Dedifferentiated amniotic fluid mesenchymal stem cell (primary cell): ENCODE data around the gene CHRM2.

Source experiments
- DNase-seq: peaks from one replicate; pipeline ENCODE4 v3.0.0-alpha.2; 2016; ENCODE audit errors: extremely low spot score

CHRM2 gene

GRCh38 chr7:136957391-136957790 lies 88.9 kb downstream of the CHRM2 start:
- DNase-seq = no peak

- no peak for DNase-seq
Measured at GRCh38 chr7:136958016-136958415, 89.6 kb downstream of the CHRM2 start.

GRCh38 chr7:136964347-136964746 lies 95.9 kb downstream of the CHRM2 start:
- DNase-seq = no peak

- no peak for DNase-seq
Measured at GRCh38 chr7:136966825-136967224, 98.4 kb downstream of the CHRM2 start.

DNA sequence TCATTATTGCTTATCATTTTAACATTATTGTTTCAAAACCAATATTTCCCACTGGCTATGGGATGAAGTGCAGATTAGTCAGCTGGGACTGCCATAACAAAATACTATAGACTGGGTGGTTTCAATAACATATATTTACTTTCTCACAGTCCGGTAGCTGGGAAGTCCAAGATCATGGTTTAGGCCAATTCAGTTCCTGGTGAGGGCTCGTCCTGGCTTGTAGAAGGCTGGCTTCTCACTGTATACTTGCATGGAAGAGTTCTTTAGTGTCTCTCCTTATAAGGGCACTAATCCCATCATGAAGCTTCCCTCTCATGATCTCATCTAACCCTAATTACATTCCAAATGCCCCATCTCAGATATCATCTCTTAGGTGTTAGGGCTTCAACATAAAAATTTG lies 101.3 kb downstream of the CHRM2 start:
- DNase-seq = no peak

DNA sequence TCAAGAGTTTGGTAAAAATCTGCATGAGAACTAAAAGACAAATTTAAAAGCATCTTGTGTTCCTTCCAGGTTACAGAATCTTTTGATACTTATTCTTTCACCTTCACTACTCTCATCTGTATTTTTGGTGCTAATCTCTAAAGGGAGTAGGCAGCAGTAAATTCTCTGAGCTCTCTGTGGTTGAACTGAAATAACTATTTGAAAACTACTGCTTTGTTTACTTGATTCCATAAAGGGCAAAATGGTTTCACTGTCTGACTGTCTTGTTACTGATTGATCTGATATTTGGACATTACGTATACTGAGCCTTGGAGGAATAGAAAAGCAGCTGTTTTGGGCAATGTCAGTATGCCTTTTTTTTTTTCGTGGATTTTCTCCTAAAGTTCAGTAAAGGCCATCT lies 103.3 kb downstream of the CHRM2 start:
- no peak for DNase-seq

GRCh38 chr7:136976504-136977251 lies 108.2 kb downstream of the CHRM2 start:
- peak; percentile 69 for DNase-seq

DNA sequence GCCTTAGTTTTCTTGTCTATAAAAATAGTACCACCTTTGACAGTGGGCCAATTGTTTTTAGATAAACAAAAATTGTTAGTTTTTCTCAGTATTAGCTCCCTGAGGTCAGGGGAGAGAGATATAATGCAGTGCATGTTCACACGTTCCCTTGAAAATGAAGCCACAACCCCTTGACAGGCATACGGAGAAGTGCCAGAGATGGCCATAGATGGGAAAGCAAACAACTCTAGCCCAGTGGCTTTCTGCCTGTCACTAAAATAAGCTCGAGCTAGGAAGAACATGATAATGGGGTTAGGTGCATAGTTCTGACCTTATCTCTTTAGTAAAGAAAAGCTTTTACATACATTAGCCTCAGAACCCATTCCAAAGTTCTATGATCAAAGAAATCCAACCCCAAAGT lies 124.9 kb downstream of the CHRM2 start:
- DNase-seq = no peak

- peak; percentile 24 for DNase-seq
Measured at GRCh38 chr7:136997735-136998134, 129.3 kb downstream of the CHRM2 start.

GRCh38 chr7:136998495-136998894 lies 130.0 kb downstream of the CHRM2 start:
- peak; percentile 83 for DNase-seq

GRCh38 chr7:137000621-137001020 lies 132.2 kb downstream of the CHRM2 start:
- DNase-seq = no peak

- DNase-seq = no peak
Measured at GRCh38 chr7:137001041-137001440, 132.6 kb downstream of the CHRM2 start.

DNA sequence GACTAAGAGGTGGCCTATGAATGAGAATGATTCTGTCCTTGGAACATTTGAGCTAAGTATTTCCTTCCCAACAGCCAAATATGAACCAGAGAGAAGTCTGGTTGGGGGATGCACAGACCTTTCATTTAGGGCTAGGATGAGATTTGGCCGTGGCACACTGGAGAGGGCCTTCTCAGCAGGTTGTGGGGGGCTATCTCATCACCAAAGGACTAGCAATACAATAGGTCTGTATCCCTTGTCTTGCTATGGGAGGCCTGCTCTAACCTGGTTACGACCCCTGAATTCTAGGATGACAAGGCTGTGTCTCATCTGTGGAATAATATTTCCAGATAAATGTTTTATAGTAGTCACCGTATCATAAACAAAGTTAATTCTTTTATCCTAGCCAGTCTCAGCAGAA lies 133.0 kb downstream of the CHRM2 start:
- no peak for DNase-seq

GRCh38 chr7:137003086-137003485 lies 134.6 kb downstream of the CHRM2 start:
- peak; percentile 50 for DNase-seq

DNA sequence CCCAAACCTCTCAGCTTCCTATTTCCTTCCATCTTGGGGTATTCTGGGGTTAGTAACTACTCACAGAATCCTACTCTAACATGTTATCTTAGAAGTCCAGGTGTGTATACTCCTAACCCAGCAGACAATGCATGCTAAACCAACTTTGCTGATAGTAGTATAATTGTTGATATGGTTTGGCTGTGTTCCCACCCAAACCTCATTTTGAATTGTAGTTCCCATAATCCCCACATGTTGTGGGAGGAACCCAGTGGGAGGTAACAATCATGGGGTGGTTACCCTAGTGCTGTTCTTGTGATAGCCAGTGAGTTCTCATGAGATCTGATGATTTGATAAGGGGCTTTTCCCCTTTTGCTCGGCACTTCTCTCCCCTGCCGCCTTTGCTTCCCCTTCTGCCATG lies 135.1 kb downstream of the CHRM2 start:
- DNase-seq = no peak

GRCh38 chr7:137005873-137006272 lies 137.4 kb downstream of the CHRM2 start:
- DNase-seq = no peak

GRCh38 chr7:137006293-137006692 lies 137.8 kb downstream of the CHRM2 start:
- peak; percentile 60 for DNase-seq

GRCh38 chr7:137007001-137007694 lies 138.7 kb downstream of the CHRM2 start:
- DNase-seq = peak; percentile 38

- DNase-seq = no peak
Measured at GRCh38 chr7:137009404-137009803, 141.0 kb downstream of the CHRM2 start.

- no peak for DNase-seq
Measured at GRCh38 chr7:137015015-137015414, 146.6 kb downstream of the CHRM2 start.

- no peak for DNase-seq
Measured at GRCh38 chr7:137017221-137017620, 148.8 kb downstream of the CHRM2 start.

DNA sequence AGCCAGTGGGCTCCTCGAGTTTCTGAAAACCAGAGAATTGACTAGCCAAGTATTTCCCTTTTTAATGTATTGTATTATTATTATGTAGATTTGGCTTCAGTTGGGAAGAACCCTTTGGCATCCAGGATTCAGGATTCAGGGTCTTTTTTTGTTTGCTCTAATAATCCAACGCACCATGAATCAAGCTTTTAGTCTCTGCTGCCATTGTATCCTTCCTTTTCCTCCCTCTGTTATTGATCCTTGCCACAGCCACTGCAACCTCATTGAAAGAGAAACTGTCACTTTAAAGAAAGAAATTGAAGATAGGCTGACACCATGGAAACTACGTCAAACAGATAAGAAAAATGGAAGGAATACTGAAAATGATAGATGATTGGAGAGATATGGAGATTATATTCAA lies 150.0 kb downstream of the CHRM2 start:
- DNase-seq = no peak

- DNase-seq = no peak
Measured at GRCh38 chr7:137020351-137020750, 151.9 kb downstream of the CHRM2 start.
